ENCODE data around the gene ZNF335.

GRCh38 chr20:45934586-45935415 is 37.2 kb downstream of the ZNF335 start, which contains the start of gene PCIF1:
- TF ChIP-seq CTCF (IDR thresholded peaks at IDR 0.05; ENCODE audit: extremely low read depth in 1 of 2, insufficient read depth in 1 of 2, low read depth in 1 of 2, low read length in 2 of 2) (no peak), POLR2A (IDR thresholded peaks at IDR 0.05; ENCODE audit: low read depth, low read length) (peak; percentile 94), MYC (IDR thresholded peaks at IDR 0.05; ENCODE audit: low read depth, low read length) (no peak), EZH2 (IDR thresholded peaks at IDR 0.05; ENCODE audit: borderline replicate concordance, low read depth, low read length, severe bottlenecking) (no peak), POLR2AphosphoS5 (IDR thresholded peaks at IDR 0.05; ENCODE audit: insufficient read depth, low read depth, low read length) (peak; percentile 99), FOS (IDR thresholded peaks at IDR 0.05; ENCODE audit: borderline replicate concordance, insufficient read depth, low read length) (no peak), JUN (IDR thresholded peaks at IDR 0.05; ENCODE audit: borderline replicate concordance, insufficient read depth, insufficient read length, low read depth) (no peak), MAX (IDR thresholded peaks at IDR 0.05; ENCODE audit: insufficient read depth, insufficient read length) (peak; percentile 92)
